Aorta (tissue), 5 donors: Measurements from ENCODE around the gene KCTD14. TPM values are rescaled to one million over a fixed set of nuclear protein-coding genes. Genes with fewer than 3 reads are reported as not detected.

Source experiments
- ATAC-seq: fragments of 200-7000 bp; cut with Tn5 transposase; one replicate; pipeline ENCODE4 v1.9.1; 2022; ENCODE audit warnings: moderate library complexity; ENCODE audit not compliant: low FRiP score
- DNase-seq, 2 donors: peaks; one replicate each; pipeline ENCODE4 v3.0.0-alpha.2; 2020
- H3K27ac ChIP-seq, 2 donors: one replicate each; pipeline ENCODE4 v1.5.1; 2013; ENCODE audit warnings: low read length in 2 of 2, mild to moderate bottlenecking in 2 of 2, moderate library complexity in 2 of 2, control low read depth in 1 of 2, inconsistent platforms in 1 of 2, low read depth in 1 of 2
- H3K27me3 ChIP-seq, 2 donors: one replicate each; pipeline ENCODE4 v1.6.1; 2013; ENCODE audit warnings: control low read depth in 1 of 2, low read length in 1 of 2, mild to moderate bottlenecking in 1 of 2, moderate library complexity in 1 of 2; ENCODE audit not compliant: insufficient read depth in 2 of 2, control insufficient read depth in 1 of 2
- H3K36me3 ChIP-seq, 2 donors: one replicate each; pipeline ENCODE4 v1.6.1; 2013; ENCODE audit warnings: control low read depth in 1 of 2, low read length in 1 of 2, mild to moderate bottlenecking in 1 of 2; ENCODE audit not compliant: insufficient read depth in 2 of 2, control insufficient read depth in 1 of 2
- H3K4me1 ChIP-seq, 2 donors: one replicate each; pipeline ENCODE4 v1.6.1; 2013; ENCODE audit warnings: low read length in 2 of 2, control low read depth in 1 of 2, mild to moderate bottlenecking in 1 of 2, moderate library complexity in 1 of 2; ENCODE audit not compliant: insufficient read depth in 2 of 2, control insufficient read depth in 1 of 2
- H3K4me3 ChIP-seq, 2 donors: one replicate each; pipeline ENCODE4 v1.5.1; 2013; ENCODE audit warnings: low read length in 2 of 2, control low read depth in 1 of 2, mild to moderate bottlenecking in 1 of 2
- H3K9me3 ChIP-seq: one replicate; pipeline ENCODE4 v1.6.1; 2013; ENCODE audit warnings: mild to moderate bottlenecking, low read length; ENCODE audit not compliant: control insufficient read depth
- WGBS, 2 donors: extraction: QIAGEN DNeasy Blood & Tissue Kit; methylation state at CpG; one replicate each; pipeline ENCODE4 v1.1.7; 2013; 5-methylcytosine and 5-hydroxymethylcytosine counted together
- intact Hi-C, 2 donors: fragments of 100-400 bp; cut with DNase I; formaldehyde crosslinking; loops; one replicate each; pipeline versions ENCODE4 v1.14.2 to v1.15.0; 2022
- polyA plus RNA-seq, 2 donors: library from polyadenylated mRNA; stranded (reverse); fragments of 200-250 nt; gene quantifications; one replicate each; pipeline ENCODE4 v1.2.3, GENCODE V29; 2013
- total RNA-seq, 2 donors: library from RNA; stranded (reverse); fragmentation: NEBNext Ultra II Directional; extraction: Animal tissue kit (Norgen Biotek cat#: 25700); gene quantifications; one replicate each; pipeline ENCODE4 v1.2.1, GENCODE V29; 2021
- donor health status: healthy with polysubstance abuse.
- donor health status: Bipolar disorder and iron deficiency.
- donor health status: DM: no; HTN: no; CAD: no.
- donor health status: DM: no; HTN: no; CAD: no.
- donor health status: DM: yes; HTN: yes; CAD: no.

Gene KCTD14
- total and polyA plus RNA-seq, 4 donors: 0.05 to 2.0 (median 1.4) TPM

DNA sequence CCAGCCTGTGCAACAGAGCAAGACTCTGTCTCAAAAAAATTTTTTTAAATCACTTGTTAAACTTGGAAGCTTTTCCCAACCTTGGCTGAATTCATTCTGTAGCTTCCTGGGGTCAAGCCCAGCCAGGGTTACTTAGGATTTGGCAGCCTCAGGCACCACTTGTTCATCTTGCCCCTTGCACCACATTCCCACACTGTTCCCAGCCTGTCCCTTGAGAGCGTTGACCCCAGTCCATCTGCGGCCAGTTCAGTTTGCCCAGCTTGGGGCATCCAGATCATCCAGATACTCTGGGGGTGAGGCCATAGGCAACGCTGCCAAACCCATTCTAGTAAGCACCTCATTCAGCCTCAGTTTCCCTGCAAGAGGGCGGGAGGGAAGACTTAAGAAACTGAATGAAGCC, 31.9 kb upstream of the KCTD14 start:
- H3K4me3 ChIP-seq: no peak overlapping the region
- no peaks in the 10 kb centered on the region for H3K9me3 ChIP-seq
- 83 to 86% methylated on average over 4 of the region's 4 CpGs for WGBS, 2 donors
- ATAC-seq (no peak), DNase-seq (no peak)
- intact Hi-C loops: no loop called here
- peaks cover 0 to 2% of the 10 kb centered on the region in 2 donors for H3K36me3 ChIP-seq
- no peaks in the 10 kb centered on the region for H3K27me3 ChIP-seq
- H3K27ac ChIP-seq: no peak overlapping the region
- no peaks in the 10 kb centered on the region for H3K4me1 ChIP-seq

DNA sequence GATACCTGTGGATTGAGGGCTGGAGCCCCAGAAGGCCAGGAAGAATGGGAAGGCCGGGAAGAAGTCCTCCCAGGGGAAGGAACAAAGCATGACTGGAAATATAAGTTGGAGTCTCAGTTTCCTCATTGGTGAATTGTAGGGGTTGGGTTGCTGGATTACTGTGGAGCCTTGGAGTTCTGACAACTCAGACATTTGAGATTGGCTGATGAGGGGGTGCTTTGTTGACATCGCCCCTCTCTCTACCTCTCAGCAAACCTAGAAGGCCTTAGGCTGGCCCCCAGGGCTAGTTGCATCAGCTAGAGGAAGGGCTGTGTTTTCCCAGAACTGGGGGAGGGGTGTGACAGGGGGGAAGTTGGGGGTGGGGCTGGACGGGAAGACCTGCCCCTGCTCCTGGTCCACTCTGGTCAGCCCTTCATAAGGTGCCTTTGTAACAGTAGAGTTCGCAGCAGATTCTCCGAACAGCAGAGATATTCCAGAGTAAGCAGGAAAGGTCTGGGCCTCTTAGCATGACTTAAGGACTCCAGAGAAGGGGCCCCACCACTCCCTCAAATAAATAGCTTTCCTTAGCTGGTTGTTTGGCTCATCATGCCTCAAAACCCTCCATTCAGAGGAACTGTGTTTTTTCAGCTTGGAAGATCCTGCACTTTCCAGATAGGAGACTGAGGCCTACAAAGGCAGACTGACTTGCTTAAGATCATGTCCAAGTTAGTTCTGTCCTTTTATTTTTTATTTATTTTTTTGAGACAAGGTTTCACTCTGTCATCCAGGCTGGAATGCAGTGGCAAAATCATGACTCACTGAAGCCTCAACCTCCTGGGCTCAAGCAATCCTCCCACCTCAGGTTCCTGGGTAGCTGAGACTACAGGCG, 28.1 kb upstream of the KCTD14 start:
- DNase-seq (no peak), ATAC-seq (no peak)
- H3K27me3 ChIP-seq: no peaks in the 10 kb centered on the region
- intact Hi-C loops: no loop called here
- WGBS, 2 donors: 85 to 91% methylated on average over 6 of the region's 6 CpGs
- no peaks in the 10 kb centered on the region for H3K9me3 ChIP-seq
- H3K36me3 ChIP-seq: peaks cover 0 to 2% of the 10 kb centered on the region in 2 donors
- H3K4me3 ChIP-seq: no peak overlapping the region
- H3K4me1 ChIP-seq: no peaks in the 10 kb centered on the region
- H3K27ac ChIP-seq: no peak overlapping the region

DNA sequence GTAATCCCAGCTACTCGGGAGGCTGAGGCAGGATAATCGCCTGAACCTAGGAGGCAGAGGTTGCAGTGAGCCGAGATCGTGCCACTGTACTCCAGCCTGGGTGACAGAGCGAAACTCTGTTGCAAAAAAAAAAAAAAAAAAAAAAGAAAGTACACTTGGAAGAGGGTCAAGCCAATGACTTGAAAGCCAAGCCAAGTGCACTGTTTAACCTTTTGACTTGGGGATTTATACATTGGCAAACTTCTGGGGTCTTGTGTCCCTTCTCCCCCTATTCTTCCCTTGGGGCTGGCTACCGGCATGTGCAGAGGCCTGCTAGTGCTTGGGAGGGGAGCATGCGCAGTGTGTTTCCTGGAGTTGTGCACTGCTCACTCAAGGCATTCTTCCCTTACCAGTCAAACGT, 26.3 kb upstream of the KCTD14 start:
- Histone ChIP-seq H3K4me1 (no peaks in the 10 kb centered on the region), H3K27me3 (no peaks in the 10 kb centered on the region), H3K4me3 (no peak overlapping the region), H3K9me3 (no peaks in the 10 kb centered on the region), H3K36me3 (peaks cover 0 to 2% of the 10 kb centered on the region in 2 donors), H3K27ac (no peak overlapping the region)
- no peak for DNase-seq
- 84 to 89% methylated on average over 8 of the region's 8 CpGs for WGBS, 2 donors
- ATAC-seq: no peak
- intact Hi-C loops: loop anchor here in 1 of 2 donors (5.0 kb wide), 1 partner anchor 52 kb away; no protein-coding TSS in a partner anchor

DNA sequence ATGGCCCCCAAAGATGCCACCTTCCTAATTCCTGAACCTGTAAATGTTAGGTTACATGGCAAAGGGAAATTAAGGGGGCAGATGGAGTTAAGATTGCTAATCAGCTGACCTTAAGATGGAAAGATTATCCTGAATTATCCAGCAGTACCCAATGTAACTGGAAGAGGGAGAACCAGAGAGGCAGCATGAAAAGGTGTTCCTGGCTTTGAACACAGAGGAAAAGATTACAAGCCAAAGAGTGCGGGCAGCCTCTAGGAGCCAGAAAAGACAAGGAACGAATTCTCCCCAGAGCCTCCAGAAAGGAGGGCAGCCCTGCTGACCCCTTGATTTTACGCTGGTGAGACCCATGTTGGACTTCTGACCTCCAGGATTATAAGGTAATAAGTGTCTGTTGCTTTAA, 25.5 kb upstream of the KCTD14 start:
- Histone ChIP-seq H3K9me3 (no peaks in the 10 kb centered on the region), H3K36me3 (peaks cover 0 to 2% of the 10 kb centered on the region in 2 donors), H3K4me1 (no peaks in the 10 kb centered on the region), H3K27ac (no peak overlapping the region), H3K27me3 (no peaks in the 10 kb centered on the region), H3K4me3 (no peak overlapping the region)
- intact Hi-C loops: loop anchor here in 1 of 2 donors (5.0 kb wide), 1 partner anchor 51 kb away; no protein-coding TSS in a partner anchor
- ATAC-seq: no peak
- WGBS, 2 donors: 75 to 91% methylated on average over 3 of the region's 3 CpGs
- no peak for DNase-seq

DNA sequence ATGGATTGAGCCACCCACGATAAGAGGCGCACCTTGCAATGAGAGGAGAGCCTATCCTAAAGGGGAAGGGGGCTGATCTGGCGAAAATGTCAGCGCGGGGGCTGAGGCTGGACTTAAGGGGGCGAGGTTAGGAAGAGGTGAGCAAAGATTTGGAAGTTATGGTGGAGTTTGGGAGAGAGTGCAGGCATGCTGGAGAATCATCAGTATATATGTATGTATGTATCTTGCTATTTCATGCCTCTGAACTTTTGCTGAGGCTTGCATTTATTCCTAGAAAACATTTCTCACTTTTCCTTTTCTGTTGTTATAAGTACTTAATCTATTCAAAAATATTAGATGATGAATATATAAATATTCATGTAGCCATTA, 23.4 kb upstream of the KCTD14 start:
- Histone ChIP-seq H3K27me3 (no peaks in the 10 kb centered on the region), H3K36me3 (no peaks in the 10 kb centered on the region), H3K27ac (no peak overlapping the region), H3K4me3 (no peak overlapping the region), H3K9me3 (no peaks in the 10 kb centered on the region), H3K4me1 (no peaks in the 10 kb centered on the region)
- intact Hi-C loops: loop anchor here in 1 of 2 donors (5.0 kb wide), 1 partner anchor 49 kb away; no protein-coding TSS in a partner anchor
- ATAC-seq (no peak), DNase-seq (no peak)
- WGBS, 2 donors: 8 to 16% methylated on average over 6 of the region's 6 CpGs

DNA sequence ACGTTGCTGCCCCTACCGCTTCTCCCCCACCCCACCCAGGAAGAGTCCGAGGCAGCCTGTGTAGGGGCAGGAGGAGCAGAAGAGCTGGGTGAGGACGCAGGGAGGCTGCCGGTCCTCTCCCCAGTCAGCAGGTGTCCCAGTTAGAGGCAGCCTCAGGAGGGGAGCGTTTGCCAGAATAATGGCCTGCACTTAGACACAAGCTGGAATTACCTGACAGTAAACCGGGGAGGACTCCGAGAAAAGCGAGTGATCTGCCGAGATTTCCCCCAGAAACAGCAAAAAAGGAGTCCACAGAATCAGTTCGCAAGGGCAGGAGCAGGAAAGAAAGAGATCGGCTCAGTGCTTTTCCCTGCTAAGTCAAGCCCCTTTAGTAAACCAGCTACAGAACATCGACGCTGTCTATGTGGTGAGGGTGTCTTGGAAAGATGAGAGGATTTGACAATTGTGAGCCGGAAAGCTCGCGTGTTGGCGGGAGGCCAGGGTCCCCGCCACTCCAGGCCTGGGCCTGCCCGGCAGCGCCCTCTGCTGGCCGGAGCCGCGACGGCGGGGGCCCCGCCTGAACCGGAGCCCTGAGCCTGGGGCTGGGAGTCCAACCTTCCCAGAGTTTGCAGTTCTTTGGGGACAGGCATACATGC, 22.9 kb upstream of the KCTD14 start:
- peak overlapping the region; percentile 40 to 72 for H3K4me3 ChIP-seq
- ATAC-seq: peak; percentile 94
- DNase-seq: peak; percentile 87 to 95
- H3K27me3 ChIP-seq: no peaks in the 10 kb centered on the region
- H3K36me3 ChIP-seq: no peaks in the 10 kb centered on the region
- intact Hi-C loops: loop anchor here in 1 of 2 donors (5.0 kb wide), 1 partner anchor 49 kb away; no protein-coding TSS in a partner anchor
- 1% methylated on average over 28 of the region's 28 CpGs for WGBS, 2 donors
- no peaks in the 10 kb centered on the region for H3K4me1 ChIP-seq
- no peaks in the 10 kb centered on the region for H3K9me3 ChIP-seq
- H3K27ac ChIP-seq: peak overlapping the region in 1 of 2 donors; percentile 18

DNA sequence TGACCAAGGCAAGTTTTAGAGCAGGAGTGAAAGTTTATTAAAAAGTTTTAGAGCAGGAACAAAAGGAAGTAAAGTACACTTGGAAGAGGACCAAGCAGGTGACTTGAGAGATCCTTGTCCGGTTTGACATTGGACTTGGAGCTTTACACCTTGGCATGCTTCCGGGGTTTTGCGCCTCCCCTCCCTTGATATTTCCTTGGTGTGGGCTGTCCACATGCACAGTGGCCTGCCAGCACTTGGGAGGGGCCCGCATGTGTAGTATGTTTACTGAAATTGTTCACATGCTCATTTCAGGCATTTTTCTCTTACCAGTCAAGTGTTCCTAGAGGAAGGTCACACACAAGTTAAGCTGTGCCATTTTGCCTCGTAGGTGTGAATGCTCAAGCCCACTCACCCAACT, 21.6 kb upstream of the KCTD14 start:
- DNase-seq (no peak), ATAC-seq (no peak)
- Histone ChIP-seq H3K27me3 (no peaks in the 10 kb centered on the region), H3K9me3 (no peaks in the 10 kb centered on the region), H3K27ac (no peak overlapping the region), H3K4me1 (no peaks in the 10 kb centered on the region), H3K4me3 (no peak overlapping the region), H3K36me3 (no peaks in the 10 kb centered on the region)
- 93 to 97% methylated on average over 5 of the region's 5 CpGs for WGBS, 2 donors
- intact Hi-C loops: loop anchor here (5.0 kb wide), 1 partner anchor 47 kb away; no protein-coding TSS in a partner anchor

DNA sequence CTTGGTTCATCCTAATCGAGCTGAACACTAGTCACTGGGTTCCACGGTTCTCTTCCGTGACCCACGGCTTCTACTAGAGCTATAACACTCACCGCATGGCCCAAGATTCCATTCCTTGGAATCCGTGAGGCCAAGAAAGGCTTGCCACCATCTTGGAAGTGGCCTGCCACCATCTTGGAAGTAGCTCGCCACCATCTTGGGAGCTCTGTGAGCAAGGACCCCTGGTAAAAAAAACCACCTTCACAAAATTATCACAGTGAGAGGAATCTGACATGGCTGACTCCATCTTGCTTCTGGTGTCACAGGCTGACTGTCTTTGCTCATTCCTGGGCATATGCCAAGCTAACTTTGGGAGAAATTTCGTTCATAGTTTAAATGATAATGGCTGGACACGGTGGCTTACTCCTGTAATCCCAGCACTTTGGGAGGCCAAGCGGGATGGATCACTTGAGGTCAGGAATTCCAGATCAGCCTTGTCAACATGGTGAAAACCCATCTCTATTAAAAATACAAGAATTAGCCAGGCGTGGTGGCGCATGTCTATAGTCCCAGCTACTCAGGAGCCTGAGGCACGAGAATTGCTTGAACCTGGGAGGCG, 18.9 kb upstream of the KCTD14 start:
- Histone ChIP-seq H3K27me3 (no peaks in the 10 kb centered on the region), H3K4me1 (no peaks in the 10 kb centered on the region), H3K27ac (no peak overlapping the region), H3K4me3 (no peak overlapping the region), H3K9me3 (no peaks in the 10 kb centered on the region), H3K36me3 (no peaks in the 10 kb centered on the region)
- intact Hi-C loops: loop anchor here in 1 of 2 donors (5.0 kb wide), 1 partner anchor 45 kb away; no protein-coding TSS in a partner anchor
- DNase-seq (no peak), ATAC-seq (no peak)
- WGBS, 2 donors: 96% methylated on average over 14 of the region's 14 CpGs
